ENCODE results near the gene ZIC2.
A peak's percentile ranks its signal among the peaks of the same experiment; 100 is the strongest.

The ZIC2 gene

GRCh38 chr13:99974939-99975561 lies 6.5 kb upstream of the ZIC2 start:
- DNase-seq, result no peak

GRCh38 chr13:99975626-99976025 lies 6.0 kb upstream of the ZIC2 start:
- DNase-seq, result no peak

GRCh38 chr13:99976575-99976974 lies 5.0 kb upstream of the ZIC2 start:
- peak; percentile 57 for DNase-seq

- DNase-seq, result no peak
These were observed 4.2 kb upstream of the ZIC2 start for GRCh38 chr13:99977334-99977911.

GRCh38 chr13:99977912-99978798 lies 3.4 kb upstream of the ZIC2 start:
- DNase-seq, result no peak

- DNase-seq, result no peak
These were observed 2.7 kb upstream of the ZIC2 start for GRCh38 chr13:99978799-99979452.

GRCh38 chr13:99979453-99980200 lies 2.0 kb upstream of the ZIC2 start:
- no peak for DNase-seq

GRCh38 chr13:99980201-99980823 lies 1.3 kb upstream of the ZIC2 start:
- peak; percentile 93 for DNase-seq

- DNase-seq, result peak; percentile 59
These were observed 505 bp upstream of the ZIC2 start for GRCh38 chr13:99980824-99981734.

GRCh38 chr13:99982036-99982730 lies 599 bp downstream of the ZIC2 start:
- DNase-seq, result no peak

- peak; percentile 20 for DNase-seq
These were observed 1.3 kb downstream of the ZIC2 start for GRCh38 chr13:99982731-99983498.

- DNase-seq, result no peak
These were observed 2.2 kb downstream of the ZIC2 start for GRCh38 chr13:99983499-99984401.

- DNase-seq, result no peak
These were observed 3.1 kb downstream of the ZIC2 start for GRCh38 chr13:99984461-99985240.

- no peak for DNase-seq
These were observed 3.8 kb downstream of the ZIC2 start for GRCh38 chr13:99985241-99985874.

- DNase-seq, result no peak
These were observed 4.4 kb downstream of the ZIC2 start for GRCh38 chr13:99985886-99986527.

GRCh38 chr13:99986741-99987140 lies 5.2 kb downstream of the ZIC2 start:
- no peak for DNase-seq

Measured in NCI-H1694 treated with DMSO at 0.1 percent for 48 hours (cell line).